HepG2 (cell line): ENCODE data around the gene PKN2. TPM values are rescaled to one million over a fixed set of nuclear protein-coding genes. Genes with fewer than 3 reads are reported as not detected.

ENCODE experiments used
- ATF7 ChIP-seq, 2 experiments: fragments of 450-650 bp in 1 of 2; sonication (generic) in 1 of 2; formaldehyde crosslinking in 1 of 2; IDR thresholded peaks; 2 replicates each; pipeline versions ENCODE4 v1.4.0 to v1.6.1; 2016 to 2020; ENCODE audit warnings: antibody characterized with exemption in 1 of 2, mild to moderate bottlenecking in 1 of 2, missing genetic modification reagents in 1 of 2
- EHMT2 ChIP-seq: fragments of 200-600 bp; sonication (generic); IDR thresholded peaks from 2 replicates; pipeline ENCODE4 v1.7.0; 2017; ENCODE audit warnings: antibody characterized with exemption, low read depth, low read length, borderline replicate concordance
- HOXA9 ChIP-seq: sonication (generic); formaldehyde crosslinking; IDR thresholded peaks from 2 replicates; pipeline ENCODE4 v1.8.1; 2022; ENCODE audit warnings: missing genetic modification reagents, mild to moderate bottlenecking, moderate library complexity, borderline replicate concordance
- HOXD1 ChIP-seq: sonication (generic); formaldehyde crosslinking; IDR thresholded peaks from 2 replicates; pipeline ENCODE4 v1.5.0; 2020; ENCODE audit warnings: missing genetic modification reagents
- JARID2 ChIP-seq: sonication (generic); formaldehyde crosslinking; IDR thresholded peaks from 2 replicates; pipeline ENCODE4 v1.8.1; 2023; ENCODE audit warnings: missing genetic modification reagents, inconsistent platforms; ENCODE audit not compliant: insufficient replicate concordance
- KDM1A ChIP-seq: IDR thresholded peaks from 2 replicates; pipeline ENCODE4 v1.6.1; 2016; ENCODE audit warnings: missing compliant biosample characterization
- MEIS2 ChIP-seq: sonication (generic); formaldehyde crosslinking; IDR thresholded peaks from 2 replicates; pipeline ENCODE4 v1.9.0; 2021; ENCODE audit warnings: mild to moderate bottlenecking, missing genetic modification reagents
- NR3C1 ChIP-seq: sonication (generic); formaldehyde crosslinking; IDR thresholded peaks from 2 replicates; pipeline ENCODE4 v1.4.0; 2020; ENCODE audit warnings: missing genetic modification reagents
- PAF1 ChIP-seq: IDR thresholded peaks from 2 replicates; pipeline ENCODE4 v1.6.1; 2016; ENCODE audit warnings: missing genetic modification reagents, missing compliant biosample characterization
- RBFOX2 ChIP-seq: fragments of 200-400 bp; formaldehyde crosslinking; IDR thresholded peaks from 2 replicates; pipeline ENCODE4 v1.6.1; 2017; ENCODE audit warnings: low read depth, mild to moderate bottlenecking, low read length
- RFX5 ChIP-seq: IDR thresholded peaks from 2 replicates; pipeline ENCODE4 v1.6.1; 2011; ENCODE audit warnings: low read depth, low read length, improper control_type of control experiment
- SP2 ChIP-seq: sonication (generic); formaldehyde crosslinking; IDR thresholded peaks from 2 replicates; pipeline ENCODE4 v1.5.1; 2020; ENCODE audit warnings: mild to moderate bottlenecking, missing genetic modification reagents
- TBX3 ChIP-seq: fragments of 450-650 bp; IDR thresholded peaks from 2 replicates; pipeline ENCODE4 v1.6.1; 2017; ENCODE audit warnings: antibody characterized with exemption, mild to moderate bottlenecking, inconsistent platforms, borderline replicate concordance
- TGIF2 ChIP-seq: IDR thresholded peaks from 2 replicates; pipeline ENCODE4 v1.6.1; 2016; ENCODE audit warnings: control low read depth, missing compliant biosample characterization
- ZBTB7B ChIP-seq: sonication (generic); formaldehyde crosslinking; IDR thresholded peaks from 2 replicates; pipeline ENCODE4 v1.4.0; 2020; ENCODE audit warnings: missing genetic modification reagents
- ZMYM4 ChIP-seq: sonication (generic); formaldehyde crosslinking; IDR thresholded peaks from 2 replicates; pipeline ENCODE4 v1.8.1; 2023; ENCODE audit warnings: mild to moderate bottlenecking, missing genetic modification reagents
- ZNF20 ChIP-seq: sonication (generic); formaldehyde crosslinking; IDR thresholded peaks from 2 replicates; pipeline ENCODE4 v1.4.0; 2020; ENCODE audit warnings: mild to moderate bottlenecking, moderate library complexity, missing genetic modification reagents
- ZNF264 ChIP-seq: sonication (generic); formaldehyde crosslinking; IDR thresholded peaks from 2 replicates; pipeline ENCODE4 v1.4.0; 2020; ENCODE audit warnings: missing genetic modification reagents
- ZNF572 ChIP-seq: sonication (generic); formaldehyde crosslinking; IDR thresholded peaks from 2 replicates; pipeline ENCODE4 v1.5.1; 2020; ENCODE audit warnings: mild to moderate bottlenecking, missing genetic modification reagents
- ZNF770 ChIP-seq: sonication (generic); formaldehyde crosslinking; IDR thresholded peaks from 2 replicates; pipeline ENCODE4 v1.5.0; 2020; ENCODE audit warnings: mild to moderate bottlenecking, missing genetic modification reagents
- ZNF776 ChIP-seq: sonication (generic); formaldehyde crosslinking; IDR thresholded peaks from 2 replicates; pipeline ENCODE4 v1.4.0; 2020; ENCODE audit warnings: mild to moderate bottlenecking, missing genetic modification reagents
- ZNF790 ChIP-seq: sonication (generic); formaldehyde crosslinking; IDR thresholded peaks from 2 replicates; pipeline ENCODE4 v1.8.0; 2022; ENCODE audit warnings: missing genetic modification reagents, mild to moderate bottlenecking, borderline replicate concordance
- ZNF800 ChIP-seq: sonication (generic); formaldehyde crosslinking; IDR thresholded peaks from 2 replicates; pipeline ENCODE4 v1.4.0; 2020; ENCODE audit warnings: missing genetic modification reagents
- ZNF839 ChIP-seq: sonication (generic); formaldehyde crosslinking; IDR thresholded peaks from 2 replicates; pipeline ENCODE4 v1.4.0; 2020; ENCODE audit warnings: missing genetic modification reagents, mild to moderate bottlenecking, borderline replicate concordance
- polyA plus RNA-seq, 8 experiments: library from polyadenylated mRNA; depleted of rRNA in 3 of 8; stranded (reverse) in 7 of 8; unstranded in 1 of 8; fragments of >200 nt; fragmentation: Illumina TruSeq in 4 of 8; extraction: Trizol in 4 of 8; gene quantifications; 2 replicates each; pipeline versions ENCODE4 v1.2.1 to v1.2.3, GENCODE V29; 2011 to 2016; ENCODE audit warnings: low read depth in 4 of 8, missing spikeins in 1 of 8, mixed read lengths in 1 of 8; ENCODE audit not compliant: insufficient read depth in 1 of 8
- total RNA-seq, 5 experiments: library from RNA; depleted of rRNA; stranded (reverse); fragments of >200 nt; fragmentation: Illumina TruSeq; extraction: Trizol; gene quantifications; 2 replicates each; pipeline ENCODE4 v1.2.3, GENCODE V29; 2016; ENCODE audit warnings: low read depth in 1 of 5
- TF ChIP-seq, protein P1 (sequence below): sonication (generic); formaldehyde crosslinking; IDR thresholded peaks from 2 replicates; pipeline ENCODE4 v1.8.1; 2023; ENCODE audit warnings: missing genetic modification reagents, inconsistent platforms, borderline replicate concordance
- TF ChIP-seq, protein P2 (sequence below): sonication (generic); formaldehyde crosslinking; IDR thresholded peaks from 2 replicates; pipeline ENCODE4 v1.4.0; 2020; ENCODE audit warnings: missing genetic modification reagents

PKN2 gene
- total and polyA plus RNA-seq, 2 of the 13 experiments (the other 11 are each of a cell fraction or from before 2014, with no cell fraction given), result 17.0 to 29.4 TPM

- TF ChIP-seq, protein P1, sequence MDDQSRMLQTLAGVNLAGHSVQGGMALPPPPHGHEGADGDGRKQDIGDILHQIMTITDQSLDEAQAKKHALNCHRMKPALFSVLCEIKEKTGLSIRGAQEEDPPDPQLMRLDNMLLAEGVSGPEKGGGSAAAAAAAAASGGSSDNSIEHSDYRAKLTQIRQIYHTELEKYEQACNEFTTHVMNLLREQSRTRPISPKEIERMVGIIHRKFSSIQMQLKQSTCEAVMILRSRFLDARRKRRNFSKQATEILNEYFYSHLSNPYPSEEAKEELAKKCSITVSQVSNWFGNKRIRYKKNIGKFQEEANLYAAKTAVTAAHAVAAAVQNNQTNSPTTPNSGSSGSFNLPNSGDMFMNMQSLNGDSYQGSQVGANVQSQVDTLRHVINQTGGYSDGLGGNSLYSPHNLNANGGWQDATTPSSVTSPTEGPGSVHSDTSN (CRISPR knock-in tag), result no peak; the same call in 1 of the 2 replicates
- TF ChIP-seq RBFOX2, result peak; percentile 73
- TF ChIP-seq ZNF839 (CRISPR knock-in tag), result no peak
- no peak for TF ChIP-seq JARID2 (CRISPR knock-in tag)
- TF ChIP-seq ZNF800, result no peak; the same call in 1 of the 2 replicates
- TF ChIP-seq ZNF20 (CRISPR knock-in tag), result peak; percentile 89
- TF ChIP-seq EHMT2, result no peak
- no peak; the same call in 1 of the 2 replicates for TF ChIP-seq TGIF2
- peak; percentile 29; the same call in 1 of the 2 replicates for TF ChIP-seq ZBTB7B (CRISPR knock-in tag)
- no peak for TF ChIP-seq PAF1 (CRISPR knock-in tag)
- no peak for TF ChIP-seq RFX5
- TF ChIP-seq ZNF264, result 0 out of 2 replicates have a peak, but pooled peaks have one; percentile 33
- no peak for TF ChIP-seq ZNF790 (CRISPR knock-in tag)
- no peak for TF ChIP-seq HOXD1 (CRISPR knock-in tag)
- 0 out of 2 replicates have a peak, but pooled peaks have one; percentile 0 for TF ChIP-seq ZNF770 (CRISPR knock-in tag)
- no peak for TF ChIP-seq KDM1A (CRISPR knock-in tag)
- TF ChIP-seq, protein P2, sequence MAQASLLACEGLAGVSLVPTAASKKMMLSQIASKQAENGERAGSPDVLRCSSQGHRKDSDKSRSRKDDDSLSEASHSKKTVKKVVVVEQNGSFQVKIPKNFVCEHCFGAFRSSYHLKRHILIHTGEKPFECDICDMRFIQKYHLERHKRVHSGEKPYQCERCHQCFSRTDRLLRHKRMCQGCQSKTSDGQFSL (CRISPR knock-in tag), result no peak
- TF ChIP-seq ZNF776 (CRISPR knock-in tag), result 0 out of 2 replicates have a peak, but pooled peaks have one; percentile 24
- no peak for TF ChIP-seq ZNF572
- TF ChIP-seq MEIS2 (CRISPR knock-in tag), result no peak
- TF ChIP-seq NR3C1 (CRISPR knock-in tag), result no peak
- no peak for TF ChIP-seq SP2 (CRISPR knock-in tag)
- TF ChIP-seq TBX3, result no peak
- TF ChIP-seq ZMYM4 (CRISPR knock-in tag), result 0 out of 2 replicates have a peak, but pooled peaks have one; percentile 22
- TF ChIP-seq ATF7 (IDR thresholded peaks at IDR 0.05), result no peak
- no peak for TF ChIP-seq ATF7 (CRISPR knock-in tag; IDR thresholded peaks at IDR 0.05)
- TF ChIP-seq HOXA9 (CRISPR knock-in tag), result no peak
Observed at GRCh38 chr1:88684482-88685258, 597 bp downstream of the PKN2 start (continued).
